Keratinocyte (primary cell): Measurements from ENCODE around the gene BAHCC1.

ENCODE experiments used
- CTCF ChIP-seq, 3 experiments: IDR thresholded peaks in 1 of 3; conservative IDR thresholded peaks in 1 of 3; optimal IDR thresholded peaks in 1 of 3; 2 replicates in 2 of 3; 3 replicates in 1 of 3; pipeline versions ENCODE3 to v1.5.1; 2011; ENCODE audit warnings: low read length in 3 of 3, mild to moderate bottlenecking in 3 of 3, moderate library complexity in 2 of 3, control low read depth in 1 of 3, inconsistent platforms in 1 of 3; ENCODE audit not compliant: insufficient read depth in 2 of 3; ENCODE audit errors: extremely low read depth in 1 of 3
- EZH2 ChIP-seq: IDR thresholded peaks from one replicate; pipeline ENCODE4 v1.6.1; 2012; ENCODE audit warnings: inconsistent platforms, mild to moderate bottlenecking, low read length, moderate library complexity

- no peak for TF ChIP-seq CTCF (optimal IDR thresholded peaks at IDR 0.05 in 1 of 3, IDR thresholded peaks at IDR 0.05 in 1 of 3, conservative IDR thresholded peaks at IDR 0.05 in 1 of 3; ENCODE audit: extremely low read depth in 1 of 3, insufficient read depth in 2 of 3, low read length in 3 of 3)
- no peak for TF ChIP-seq EZH2
Observed at GRCh38 chr17:81378941-81379511, 16.2 kb upstream of the BAHCC1 start.
